NCI-H748 treated with DMSO at 0.1 percent for 48 hours (cell line): Measurements from ENCODE around the gene CALML3.
"Not testable (repeated sequence)": the region's sequence is repeated elsewhere in the genome, so short reads cannot be mapped to it uniquely, and the experiment has no call there.

Experiments
- DNase-seq: peaks from one replicate; lab custom pipeline; 2025; lab: John Stamatoyannopoulos, UW

Gene CALML3

GRCh38 chr10:5524641-5525560 lies at the start of gene CALML3:
Gene CALML3, plus strand, starts transcription at chr10:5524961. Its CDS starts 125 bp downstream, at chr10:5525086.
- no peak for DNase-seq

GRCh38 chr10:5475088-5475487 lies 49.7 kb upstream of the CALML3 start:
- DNase-seq = not testable (repeated sequence)

GRCh38 chr10:5475974-5476807 lies 48.6 kb upstream of the CALML3 start:
- DNase-seq = not testable (repeated sequence)

GRCh38 chr10:5476918-5477525 lies 47.7 kb upstream of the CALML3 start:
- DNase-seq = no peak

GRCh38 chr10:5477948-5478693 lies 46.6 kb upstream of the CALML3 start:
- DNase-seq = no peak

GRCh38 chr10:5478694-5479305 lies 46.0 kb upstream of the CALML3 start:
- no peak for DNase-seq

GRCh38 chr10:5479481-5480161 lies 45.1 kb upstream of the CALML3 start:
- DNase-seq = no peak

GRCh38 chr10:5480162-5480941 lies 44.4 kb upstream of the CALML3 start:
- DNase-seq = no peak

- DNase-seq = no peak
These were observed 43.6 kb upstream of the CALML3 start for GRCh38 chr10:5481121-5481520.

GRCh38 chr10:5482016-5482415 lies 42.7 kb upstream of the CALML3 start:
- no peak for DNase-seq

- DNase-seq = no peak
These were observed 40.6 kb upstream of the CALML3 start for GRCh38 chr10:5484205-5484604.

- no peak for DNase-seq
These were observed 39.5 kb upstream of the CALML3 start for GRCh38 chr10:5485290-5485689.

GRCh38 chr10:5485948-5486852 lies 38.6 kb upstream of the CALML3 start:
- no peak for DNase-seq

GRCh38 chr10:5486853-5487235 lies 37.9 kb upstream of the CALML3 start:
- DNase-seq = no peak

- no peak for DNase-seq
These were observed 36.2 kb upstream of the CALML3 start for GRCh38 chr10:5488272-5489161.

GRCh38 chr10:5490032-5490431 lies 34.7 kb upstream of the CALML3 start:
- DNase-seq = no peak

- DNase-seq = no peak
These were observed 33.9 kb upstream of the CALML3 start for GRCh38 chr10:5490698-5491464.
